Measurements from ENCODE around the gene PDZRN3. TPM values are rescaled to one million over a fixed set of nuclear protein-coding genes. Genes with fewer than 3 reads are reported as not detected.

Gene PDZRN3
- total and polyA plus RNA-seq, 4 donors: 7.3 to 36.4 (median 16.3) TPM

- Histone ChIP-seq H3K4me3 (no peak overlapping the region), H3K36me3 (ENCODE audit: control insufficient read depth in 4 of 4, insufficient read depth in 4 of 4, low read length in 4 of 4) (peaks cover 0 to 6% (median 2%) of the 10 kb centered on the region in 4 donors), H3K27me3 (ENCODE audit: control insufficient read depth in 3 of 3, insufficient read depth in 3 of 3, low read length in 2 of 3) (no peaks in the 10 kb centered on the region), H3K27ac (ENCODE audit: low read depth in 1 of 2, low read length in 1 of 2) (no peak overlapping the region), H3K4me1 (ENCODE audit: control insufficient read depth in 5 of 5, insufficient read depth in 5 of 5, low read length in 5 of 5) (peaks cover 3 to 32% (median 14%) of the 10 kb centered on the region in 5 donors), H3K9ac (ENCODE audit: insufficient read depth in 1 of 2, low read length in 2 of 2) (no peak overlapping the region), H3K9me3 (ENCODE audit: control insufficient read depth in 4 of 4, insufficient read depth in 3 of 4, low read length in 3 of 4) (no peaks in the 10 kb centered on the region)
- TF ChIP-seq CTCF (IDR thresholded peaks at IDR 0.05; ENCODE audit: control extremely low read depth, extremely low read depth): no peak
- no peak for DNase-seq
- ATAC-seq (ENCODE audit: insufficient read depth, low FRiP score): no peak
- WGBS, 2 donors: 91 to 92% methylated on average over 10 of the region's 10 CpGs
Observed at GRCh38 chr3:73408634-73409033, 216.1 kb downstream of the PDZRN3 start.

- ATAC-seq (ENCODE audit: insufficient read depth, low FRiP score) (no peak), DNase-seq (no peak)
- H3K4me3 ChIP-seq: no peak overlapping the region
- H3K9ac ChIP-seq (ENCODE audit: insufficient read depth in 1 of 2, low read length in 2 of 2): no peak overlapping the region
- H3K27me3 ChIP-seq (ENCODE audit: control insufficient read depth in 3 of 3, insufficient read depth in 3 of 3, low read length in 2 of 3): no peaks in the 10 kb centered on the region
- H3K4me1 ChIP-seq (ENCODE audit: control insufficient read depth in 5 of 5, insufficient read depth in 5 of 5, low read length in 5 of 5): peaks cover 4 to 41% (median 14%) of the 10 kb centered on the region in 5 donors
- peak overlapping the region in 1 of 2 donors; percentile 43 for H3K27ac ChIP-seq (ENCODE audit: low read depth in 1 of 2, low read length in 1 of 2)
- 82 to 92% methylated on average over 2 of the region's 2 CpGs for WGBS, 2 donors
- H3K36me3 ChIP-seq (ENCODE audit: control insufficient read depth in 4 of 4, insufficient read depth in 4 of 4, low read length in 4 of 4): peaks cover 0 to 4% (median 2%) of the 10 kb centered on the region in 4 donors
- H3K9me3 ChIP-seq (ENCODE audit: control insufficient read depth in 4 of 4, insufficient read depth in 3 of 4, low read length in 3 of 4): no peaks in the 10 kb centered on the region
- TF ChIP-seq CTCF (IDR thresholded peaks at IDR 0.05; ENCODE audit: control extremely low read depth, extremely low read depth): no peak
Observed at GRCh38 chr3:73407577-73407976, 217.2 kb downstream of the PDZRN3 start.

- no peaks in the 10 kb centered on the region for H3K27me3 ChIP-seq (ENCODE audit: control insufficient read depth in 3 of 3, insufficient read depth in 3 of 3, low read length in 2 of 3)
- WGBS, 2 donors: 56 to 71% methylated on average over 4 of the region's 4 CpGs
- H3K27ac ChIP-seq (ENCODE audit: low read depth in 1 of 2, low read length in 1 of 2): no peak overlapping the region
- peaks cover 0 to 6% (median 2%) of the 10 kb centered on the region in 4 donors for H3K36me3 ChIP-seq (ENCODE audit: control insufficient read depth in 4 of 4, insufficient read depth in 4 of 4, low read length in 4 of 4)
- H3K9ac ChIP-seq (ENCODE audit: insufficient read depth in 1 of 2, low read length in 2 of 2): peak overlapping the region in 1 of 2 donors; percentile 29
- H3K4me3 ChIP-seq: no peak overlapping the region
- DNase-seq (peak in 2 of 3 donors; percentile 74 to 86), ATAC-seq (ENCODE audit: insufficient read depth, low FRiP score) (no peak)
- no peak for TF ChIP-seq CTCF (IDR thresholded peaks at IDR 0.05; ENCODE audit: control extremely low read depth, extremely low read depth)
- H3K9me3 ChIP-seq (ENCODE audit: control insufficient read depth in 4 of 4, insufficient read depth in 3 of 4, low read length in 3 of 4): no peaks in the 10 kb centered on the region
- H3K4me1 ChIP-seq (ENCODE audit: control insufficient read depth in 5 of 5, insufficient read depth in 5 of 5, low read length in 5 of 5): peaks cover 2 to 58% (median 14%) of the 10 kb centered on the region in 5 donors
Observed at GRCh38 chr3:73405853-73406252, 218.9 kb downstream of the PDZRN3 start.

- Histone ChIP-seq H3K27ac (ENCODE audit: low read depth in 1 of 2, low read length in 1 of 2) (no peak overlapping the region), H3K27me3 (ENCODE audit: control insufficient read depth in 3 of 3, insufficient read depth in 3 of 3, low read length in 2 of 3) (no peaks in the 10 kb centered on the region), H3K9me3 (ENCODE audit: control insufficient read depth in 4 of 4, insufficient read depth in 3 of 4, low read length in 3 of 4) (no peaks in the 10 kb centered on the region), H3K4me1 (ENCODE audit: control insufficient read depth in 5 of 5, insufficient read depth in 5 of 5, low read length in 5 of 5) (peaks cover 2 to 63% (median 14%) of the 10 kb centered on the region in 5 donors), H3K9ac (ENCODE audit: insufficient read depth in 1 of 2, low read length in 2 of 2) (no peak overlapping the region), H3K36me3 (ENCODE audit: control insufficient read depth in 4 of 4, insufficient read depth in 4 of 4, low read length in 4 of 4) (peaks cover 0 to 13% (median 3%) of the 10 kb centered on the region in 4 donors), H3K4me3 (no peak overlapping the region)
- no peak for TF ChIP-seq CTCF (IDR thresholded peaks at IDR 0.05; ENCODE audit: control extremely low read depth, extremely low read depth)
- WGBS, 2 donors: 76 to 78% methylated on average over 4 of the region's 4 CpGs
- ATAC-seq (ENCODE audit: insufficient read depth, low FRiP score): no peak
- no peak for DNase-seq
Observed at GRCh38 chr3:73405000-73405399, 219.7 kb downstream of the PDZRN3 start.
